Endothelial cell (in vitro differentiated cells): Measurements from ENCODE around the gene DYSF. TPM values are rescaled to one million over a fixed set of nuclear protein-coding genes. Genes with fewer than 3 reads are reported as not detected.

Experiments used
- DNase-seq: peaks from one replicate; pipeline ENCODE4 v3.0.0; 2021; ENCODE audit warnings: low spot score
- H3K27ac Mint-ChIP-seq: one replicate; pipeline ENCODE4 v1.8.0; 2021; ENCODE audit warnings: mixed read lengths, inconsistent platforms; ENCODE audit not compliant: unreplicated experiment
- H3K27me3 Mint-ChIP-seq: one replicate; pipeline ENCODE4 v1.8.0; 2021; ENCODE audit warnings: mild to moderate bottlenecking, moderate library complexity, mixed read lengths, inconsistent platforms; ENCODE audit not compliant: unreplicated experiment
- H3K36me3 Mint-ChIP-seq: one replicate; pipeline ENCODE4 v1.8.0; 2021; ENCODE audit warnings: mild to moderate bottlenecking, low read depth, mixed read lengths, inconsistent platforms; ENCODE audit not compliant: unreplicated experiment
- H3K4me1 Mint-ChIP-seq: one replicate; pipeline ENCODE4 v1.8.0; 2021; ENCODE audit warnings: mild to moderate bottlenecking, mixed read lengths, inconsistent platforms; ENCODE audit not compliant: unreplicated experiment
- H3K4me3 Mint-ChIP-seq: one replicate; pipeline ENCODE4 v1.8.0; 2021; ENCODE audit warnings: mild to moderate bottlenecking, mixed read lengths, inconsistent platforms; ENCODE audit not compliant: unreplicated experiment
- H3K9me3 Mint-ChIP-seq: one replicate; pipeline ENCODE4 v1.8.0; 2021; ENCODE audit warnings: mixed read lengths, inconsistent platforms; ENCODE audit not compliant: unreplicated experiment
- CTCF ChIP-seq: fragments of 200-600 bp; sonication (generic); IDR thresholded peaks from one replicate; pipeline ENCODE4 v1.5.0; 2021; ENCODE audit warnings: antibody characterized with exemption; ENCODE audit not compliant: unreplicated experiment
- total RNA-seq: library from RNA; stranded (reverse); fragmentation: NEBNext Ultra II Directional; extraction: Animal tissue kit (Norgen Biotek cat#: 25700); gene quantifications from one replicate; pipeline ENCODE4 v1.2.1, GENCODE V29; 2021; ENCODE audit not compliant: unreplicated experiment

DYSF gene
- total RNA-seq, 1 donor from 2014 or later, result 566 TPM

- peak overlapping the region; percentile 72 for H3K27ac Mint-ChIP-seq
- peaks cover 64% of the 10 kb centered on the region for H3K36me3 Mint-ChIP-seq
- no peak for DNase-seq
Measured at GRCh38 chr2:71689968-71690834, 236.8 kb downstream of the DYSF start.

GRCh38 chr2:71690876-71691475 is 237.6 kb downstream of the DYSF start:
- Mint-ChIP-seq H3K4me1 (peaks cover 33% of the 10 kb centered on the region), H3K27ac (no peak overlapping the region), H3K36me3 (peaks cover 60% of the 10 kb centered on the region), H3K4me3 (peak overlapping the region; percentile 65), H3K9me3 (no peaks in the 10 kb centered on the region), H3K27me3 (peaks cover 52% of the 10 kb centered on the region)
- no peak for TF ChIP-seq CTCF
- no peak for DNase-seq

More at GRCh38 chr2:71689968-71690834, 236.8 kb downstream of the DYSF start:
- H3K4me3 Mint-ChIP-seq, result peak overlapping the region; percentile 65
- peaks cover 36% of the 10 kb centered on the region for H3K4me1 Mint-ChIP-seq
- TF ChIP-seq CTCF, result no peak
- H3K9me3 Mint-ChIP-seq, result no peaks in the 10 kb centered on the region
- peaks cover 46% of the 10 kb centered on the region for H3K27me3 Mint-ChIP-seq

GRCh38 chr2:71691747-71692441 is 238.5 kb downstream of the DYSF start:
- H3K9me3 Mint-ChIP-seq, result no peaks in the 10 kb centered on the region
- peak; percentile 31 for DNase-seq
- peaks cover 31% of the 10 kb centered on the region for H3K4me1 Mint-ChIP-seq
- no peak overlapping the region for H3K4me3 Mint-ChIP-seq
- H3K27me3 Mint-ChIP-seq, result peaks cover 53% of the 10 kb centered on the region
- peaks cover 54% of the 10 kb centered on the region for H3K36me3 Mint-ChIP-seq
- H3K27ac Mint-ChIP-seq, result peak overlapping the region; percentile 17
- TF ChIP-seq CTCF, result no peak

GRCh38 chr2:71692621-71693277 is 239.4 kb downstream of the DYSF start:
- TF ChIP-seq CTCF, result no peak
- Mint-ChIP-seq H3K36me3 (peaks cover 50% of the 10 kb centered on the region), H3K27ac (peak overlapping the region; percentile 59), H3K4me3 (no peak overlapping the region), H3K4me1 (peaks cover 23% of the 10 kb centered on the region), H3K9me3 (no peaks in the 10 kb centered on the region), H3K27me3 (peaks cover 51% of the 10 kb centered on the region)
- DNase-seq, result no peak
